ENCODE data around the gene NUSAP1.
A peak's percentile ranks its signal among the peaks of the same experiment; 100 is the strongest.
"Not testable (repeated sequence)": the region's sequence is repeated elsewhere in the genome, so short reads cannot be mapped to it uniquely, and the experiment has no call there.

Gene NUSAP1

DNA sequence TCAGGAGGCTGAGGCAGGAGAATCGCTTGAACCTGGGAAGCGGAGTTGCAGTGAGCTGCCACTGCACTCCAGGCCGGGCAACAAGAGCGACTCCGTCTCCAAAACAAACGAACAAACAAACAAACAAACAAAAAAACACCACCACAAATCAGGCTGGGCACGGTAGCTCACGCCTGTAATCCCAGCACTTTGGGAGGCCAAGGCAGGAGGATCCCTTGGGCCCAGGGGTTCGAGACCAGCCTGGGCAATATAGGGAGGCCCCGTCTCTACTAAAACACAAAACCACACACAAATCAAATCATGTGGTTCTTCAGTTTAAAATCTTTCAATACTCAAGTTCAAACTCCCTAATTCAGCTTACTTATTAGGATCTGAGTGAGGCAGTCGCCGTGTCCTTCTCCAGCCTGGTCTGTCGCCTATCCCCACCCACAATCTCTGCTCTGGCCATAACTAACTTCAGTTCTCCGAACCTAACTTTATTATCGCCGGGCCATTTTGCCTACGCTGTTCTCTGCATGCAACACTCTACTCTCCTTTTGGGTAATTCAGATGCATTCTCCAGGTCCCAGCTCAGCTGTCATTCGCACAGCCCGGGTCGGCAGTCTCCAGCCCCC lies 83.6 kb downstream of the NUSAP1 start:
- no peak for DNase-seq

DNA sequence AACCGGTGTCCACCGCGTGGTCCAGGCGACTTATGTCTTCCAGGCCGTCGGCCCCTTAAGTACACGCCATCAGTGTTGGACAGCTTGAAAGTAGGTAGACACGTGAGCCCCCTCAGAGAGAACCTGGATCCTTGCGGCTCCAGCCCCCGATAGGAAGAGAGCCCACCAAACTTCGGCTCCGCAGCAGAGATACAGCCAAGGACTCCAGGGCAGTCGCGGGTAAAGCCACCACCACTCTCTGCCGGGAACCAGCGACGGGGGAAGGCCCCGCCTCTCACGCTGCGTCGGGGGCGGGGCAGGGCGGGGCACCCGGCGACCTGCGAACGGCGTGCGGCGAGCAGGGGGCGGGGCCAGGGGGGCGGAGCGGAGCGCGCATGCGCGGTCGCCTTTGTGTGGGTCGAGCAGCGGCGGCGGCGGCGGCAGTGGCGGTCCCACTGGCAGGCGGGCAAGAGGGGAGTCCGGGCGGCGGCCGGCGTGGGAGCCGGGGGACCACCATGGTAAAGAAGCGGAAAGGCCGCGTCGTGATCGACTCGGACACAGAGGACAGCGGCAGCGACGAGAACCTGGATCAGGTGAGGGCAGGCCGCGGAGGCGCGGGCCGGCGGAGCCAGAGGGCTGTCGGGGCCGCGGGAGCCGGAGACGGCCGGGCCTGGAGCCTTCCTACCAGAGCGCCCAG lies 84.2 kb downstream of the NUSAP1 start, which contains the start of gene RTF1:
Gene RTF1, plus strand, starts transcription at position 354 of the 676 bp plus-strand sequence. Its CDS starts 21 bp downstream, at position 375.
- peak; percentile 92 to 98 (median 96) for DNase-seq

- peak in 1 of 4 experiments; percentile 31 for DNase-seq
Observed at GRCh38 chr15:41417418-41418195, 84.9 kb downstream of the NUSAP1 start.

- DNase-seq, result no peak
Observed at GRCh38 chr15:41423979-41424659, 91.4 kb downstream of the NUSAP1 start.

- no peak for DNase-seq
Observed at GRCh38 chr15:41424809-41425208, 92.1 kb downstream of the NUSAP1 start.

DNA sequence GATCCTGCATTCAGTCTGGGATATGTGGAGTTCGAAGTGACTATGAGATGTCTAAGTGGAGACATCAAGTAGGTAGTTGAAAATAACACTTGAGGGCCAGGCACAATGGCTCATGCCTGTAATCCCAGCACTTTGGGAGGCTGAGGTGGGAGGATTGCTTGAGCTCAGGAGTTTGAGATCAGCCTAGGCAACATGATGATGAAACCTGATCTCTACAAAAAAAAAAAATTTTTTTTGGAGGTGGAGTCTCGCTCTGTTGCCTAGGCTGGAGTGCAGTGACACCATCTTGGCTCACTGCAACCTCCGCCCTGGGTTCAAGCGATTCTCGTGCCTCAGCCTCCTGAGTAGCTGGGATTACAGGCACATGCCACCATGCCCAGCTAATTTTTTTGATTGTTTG lies 93.2 kb downstream of the NUSAP1 start:
- DNase-seq, result not testable (repeated sequence)

DNA sequence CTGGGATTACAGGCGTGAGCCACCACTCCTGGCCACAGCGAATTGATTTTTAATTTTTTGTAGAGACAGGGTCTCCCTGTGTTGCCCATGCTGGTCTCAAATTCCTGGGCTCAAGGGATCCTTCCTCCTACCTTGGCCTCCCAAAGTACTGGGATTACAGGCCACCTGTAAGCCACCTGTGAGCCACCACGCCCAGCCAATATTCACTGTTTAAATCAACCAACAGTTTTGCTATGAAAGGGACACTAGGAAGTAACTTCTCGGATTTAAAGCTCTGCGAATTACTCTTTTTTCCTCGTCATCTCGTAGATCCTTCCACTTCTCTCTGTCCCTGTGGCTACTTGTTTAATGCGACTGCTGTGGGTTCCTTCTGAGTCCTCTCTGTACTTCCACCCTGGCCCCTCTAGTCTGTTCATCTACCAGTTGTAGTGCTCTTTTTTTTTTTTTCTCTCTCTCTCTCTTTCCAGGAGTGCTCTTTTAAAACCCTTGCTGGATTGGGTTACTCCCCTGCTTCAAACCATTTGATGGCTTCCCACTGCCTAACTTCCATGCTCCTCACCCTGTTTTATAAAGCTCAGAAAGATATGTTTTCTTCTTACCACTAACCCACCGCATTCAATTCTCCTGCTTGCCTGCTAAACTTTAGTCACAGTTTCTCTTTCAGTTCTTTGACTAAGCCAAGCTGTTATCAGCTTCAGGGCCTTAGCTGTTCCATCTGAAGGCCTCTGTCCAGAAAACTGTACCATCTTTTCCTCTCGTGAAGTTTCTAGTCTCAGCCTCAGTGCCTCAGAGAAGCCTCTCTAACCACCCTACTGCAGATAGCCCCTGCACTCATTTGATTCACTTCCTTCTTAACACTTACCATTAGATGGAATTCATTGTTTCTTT lies 96.6 kb downstream of the NUSAP1 start:
- no peak for DNase-seq

Data from activated naive CD4-positive, alpha-beta T cell (primary cell).